Astrocyte (in vitro differentiated cells and primary cell): ENCODE data around the gene SLC17A3. TPM values are rescaled to one million over a fixed set of nuclear protein-coding genes. Genes with fewer than 3 reads are reported as not detected.

Source experiments
- DNase-seq: peaks from one replicate; pipeline ENCODE4 v3.0.0-alpha.2; 2010; ENCODE audit warnings: low read depth
- FAIRE-seq: peaks from 2 replicates; lab custom pipeline; 2011; peaks lifted over from hg19 to GRCh38; lab: Jason Lieb, UNC
- H2AFZ ChIP-seq: 2 replicates; pipeline ENCODE4 v1.6.0; 2012; ENCODE audit warnings: low read depth, low read length, inconsistent platforms
- H3K27ac ChIP-seq: 2 replicates; pipeline ENCODE4 v1.5.1; 2011; ENCODE audit warnings: low read depth, low read length, inconsistent platforms
- H3K27me3 ChIP-seq: 2 replicates; pipeline ENCODE4 v1.6.0; 2011; ENCODE audit warnings: low read length, inconsistent platforms; ENCODE audit not compliant: insufficient read depth
- H3K36me3 ChIP-seq: 2 replicates; pipeline ENCODE4 v1.5.1; 2011; ENCODE audit warnings: low read length, inconsistent platforms; ENCODE audit not compliant: insufficient read depth
- H3K4me1 ChIP-seq: 2 replicates; pipeline ENCODE4 v1.5.1; 2011; ENCODE audit warnings: low read length, inconsistent platforms; ENCODE audit not compliant: insufficient read depth
- H3K4me2 ChIP-seq: 2 replicates; pipeline ENCODE4 v1.6.0; 2012; ENCODE audit warnings: low read length, inconsistent platforms
- H3K4me3 ChIP-seq: 2 replicates; pipeline ENCODE4 v1.5.1; 2011; ENCODE audit warnings: low read depth, mild to moderate bottlenecking, low read length, inconsistent platforms; ENCODE audit not compliant: insufficient read depth
- H3K79me2 ChIP-seq: 2 replicates; pipeline ENCODE4 v1.6.0; 2012; ENCODE audit warnings: mild to moderate bottlenecking, low read length, inconsistent platforms; ENCODE audit not compliant: insufficient read depth
- H3K9ac ChIP-seq: 2 replicates; pipeline ENCODE4 v1.6.0; 2012; ENCODE audit warnings: mild to moderate bottlenecking, low read length, inconsistent platforms
- H3K9me3 ChIP-seq: 2 replicates; pipeline ENCODE4 v1.5.1; 2012; ENCODE audit warnings: low read depth, mild to moderate bottlenecking, low read length, inconsistent platforms; ENCODE audit not compliant: insufficient read depth
- H4K20me1 ChIP-seq: 2 replicates; pipeline ENCODE4 v1.6.0; 2012; ENCODE audit warnings: low read length, inconsistent platforms; ENCODE audit not compliant: insufficient read depth
- H3K27ac Mint-ChIP-seq: one replicate; pipeline ENCODE4 v1.8.0; 2021; ENCODE audit warnings: mild to moderate bottlenecking, mixed read lengths; ENCODE audit not compliant: unreplicated experiment
- H3K27me3 Mint-ChIP-seq: one replicate; pipeline ENCODE4 v1.8.0; 2021; ENCODE audit warnings: low read depth, mixed read lengths; ENCODE audit not compliant: unreplicated experiment
- H3K36me3 Mint-ChIP-seq: one replicate; pipeline ENCODE4 v1.8.0; 2021; ENCODE audit warnings: low read depth, mixed read lengths; ENCODE audit not compliant: unreplicated experiment
- H3K4me1 Mint-ChIP-seq: one replicate; pipeline ENCODE4 v1.8.0; 2021; ENCODE audit warnings: low read depth, mixed read lengths; ENCODE audit not compliant: unreplicated experiment
- H3K4me3 Mint-ChIP-seq: one replicate; pipeline ENCODE4 v1.8.0; 2021; ENCODE audit warnings: mild to moderate bottlenecking, moderate library complexity, mixed read lengths; ENCODE audit not compliant: unreplicated experiment
- H3K9me3 Mint-ChIP-seq: one replicate; pipeline ENCODE4 v1.8.0; 2021; ENCODE audit warnings: mild to moderate bottlenecking, mixed read lengths; ENCODE audit not compliant: unreplicated experiment
- CTCF ChIP-seq: IDR thresholded peaks from 2 replicates; pipeline ENCODE4 v1.5.1; 2011; ENCODE audit warnings: low read depth, mild to moderate bottlenecking, inconsistent platforms, low read length, moderate library complexity; ENCODE audit not compliant: insufficient read depth
- EZH2 ChIP-seq: IDR thresholded peaks from 2 replicates; pipeline ENCODE4 v1.6.1; 2012; ENCODE audit warnings: mild to moderate bottlenecking, low read length, inconsistent platforms; ENCODE audit not compliant: insufficient read depth
- total RNA-seq: library from RNA; stranded (reverse); gene quantifications from 2 replicates; pipeline ENCODE4 v1.2.1, GENCODE V29; 2021

The SLC17A3 gene
- total RNA-seq, 1 donor from 2014 or later, result not detected

GRCh38 chr6:25895771-25896170 is 21.7 kb upstream of the SLC17A3 start:
- no peaks in the 10 kb centered on the region for H3K36me3 Mint-ChIP-seq
- H3K79me2 ChIP-seq, result no peaks in the 10 kb centered on the region
- H3K27ac ChIP-seq, result no peak overlapping the region
- H3K9me3 Mint-ChIP-seq, result no peaks in the 10 kb centered on the region
- H3K4me1 ChIP-seq, result no peaks in the 10 kb centered on the region
- peaks cover 16% of the 10 kb centered on the region for H3K4me1 Mint-ChIP-seq
- H3K4me2 ChIP-seq, result no peak overlapping the region
- no peak overlapping the region for H3K4me3 ChIP-seq
- no peaks in the 10 kb centered on the region for H4K20me1 ChIP-seq
- FAIRE-seq (no peak), DNase-seq (no peak)
- H3K36me3 ChIP-seq, result no peaks in the 10 kb centered on the region
- TF ChIP-seq EZH2 (no peak), CTCF (no peak)
- H3K4me3 Mint-ChIP-seq, result no peak overlapping the region
- no peak overlapping the region for H3K9ac ChIP-seq
- H3K27ac Mint-ChIP-seq, result no peak overlapping the region
- H3K27me3 Mint-ChIP-seq, result no peaks in the 10 kb centered on the region
- H3K9me3 ChIP-seq, result no peaks in the 10 kb centered on the region
- no peak overlapping the region for H2AFZ ChIP-seq
- H3K27me3 ChIP-seq, result no peaks in the 10 kb centered on the region

DNA sequence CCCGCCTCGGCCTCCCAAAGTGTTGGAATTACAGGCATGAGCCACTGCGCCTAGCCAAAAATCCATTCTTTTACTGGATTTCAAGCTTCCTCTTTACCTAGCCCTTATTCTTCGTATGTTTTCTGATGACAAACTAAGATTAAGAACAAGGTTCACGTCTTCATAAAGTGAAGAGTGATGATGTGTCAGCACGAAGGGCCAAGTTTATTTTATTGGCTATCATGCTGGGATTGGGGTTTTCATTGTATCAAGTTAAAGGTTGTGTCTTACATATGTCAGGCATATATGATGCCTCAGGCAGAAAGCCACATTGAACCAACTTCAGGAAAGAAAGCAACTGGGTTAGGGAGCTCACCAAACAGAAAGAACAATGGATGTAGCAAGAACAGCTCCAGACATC is 19.7 kb upstream of the SLC17A3 start:
- Histone ChIP-seq H3K9ac (no peak overlapping the region), H3K4me2 (no peak overlapping the region), H4K20me1 (no peaks in the 10 kb centered on the region), H2AFZ (no peak overlapping the region), H3K27me3 (no peaks in the 10 kb centered on the region), H3K9me3 (no peaks in the 10 kb centered on the region), H3K27ac (no peak overlapping the region), H3K79me2 (no peaks in the 10 kb centered on the region), H3K4me1 (no peaks in the 10 kb centered on the region), H3K4me3 (no peak overlapping the region), H3K36me3 (no peaks in the 10 kb centered on the region)
- H3K4me3 Mint-ChIP-seq, result no peak overlapping the region
- DNase-seq, result no peak
- no peak for TF ChIP-seq EZH2
- no peak for TF ChIP-seq CTCF
- H3K36me3 Mint-ChIP-seq, result no peaks in the 10 kb centered on the region
- H3K27me3 Mint-ChIP-seq, result no peaks in the 10 kb centered on the region
- FAIRE-seq, result no peak
- H3K27ac Mint-ChIP-seq, result no peak overlapping the region
- H3K4me1 Mint-ChIP-seq, result peaks cover under 1% of the 10 kb centered on the region
- no peaks in the 10 kb centered on the region for H3K9me3 Mint-ChIP-seq

- Histone ChIP-seq H3K79me2 (no peaks in the 10 kb centered on the region), H3K36me3 (no peaks in the 10 kb centered on the region), H4K20me1 (no peaks in the 10 kb centered on the region), H2AFZ (no peak overlapping the region), H3K4me3 (no peak overlapping the region), H3K4me1 (no peaks in the 10 kb centered on the region), H3K27me3 (no peaks in the 10 kb centered on the region), H3K9me3 (no peaks in the 10 kb centered on the region), H3K9ac (no peak overlapping the region), H3K4me2 (no peak overlapping the region), H3K27ac (no peak overlapping the region)
- DNase-seq, result no peak
- Mint-ChIP-seq H3K4me3 (no peak overlapping the region), H3K4me1 (no peaks in the 10 kb centered on the region), H3K9me3 (no peaks in the 10 kb centered on the region), H3K36me3 (no peaks in the 10 kb centered on the region), H3K27ac (no peak overlapping the region), H3K27me3 (no peaks in the 10 kb centered on the region)
- TF ChIP-seq CTCF (no peak), EZH2 (no peak)
- no peak for FAIRE-seq
These were observed 18.8 kb upstream of the SLC17A3 start for GRCh38 chr6:25892877-25893276.
